ENCODE measurements around the gene OR52W1.
A peak's percentile ranks its signal among the peaks of the same experiment; 100 is the strongest.
"Not testable (repeated sequence)": the region's sequence is repeated elsewhere in the genome, so short reads cannot be mapped to it uniquely, and the experiment has no call there.

Gene OR52W1

DNA sequence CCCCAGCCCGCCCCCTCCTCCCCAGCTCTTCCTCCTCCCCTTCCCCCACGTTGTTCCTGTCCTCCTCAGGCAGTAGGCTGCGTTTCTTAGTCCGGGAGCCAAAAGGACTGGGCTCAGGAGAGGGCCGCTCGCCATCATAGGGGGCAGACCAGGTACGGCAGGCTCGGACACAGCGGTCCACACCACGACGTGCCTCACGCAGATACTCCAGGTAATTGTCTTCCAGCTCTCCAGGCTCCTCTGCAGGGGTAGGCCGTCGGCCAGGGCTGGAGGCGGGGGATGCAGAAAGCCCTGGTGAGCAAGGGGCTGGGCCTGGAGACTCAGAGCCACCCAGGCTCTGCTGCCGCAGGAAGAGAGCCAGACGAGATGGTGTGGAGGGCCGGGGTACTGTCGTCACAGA lies 18.7 kb downstream of the OR52W1 start:
- DNase-seq, result no peak

DNA sequence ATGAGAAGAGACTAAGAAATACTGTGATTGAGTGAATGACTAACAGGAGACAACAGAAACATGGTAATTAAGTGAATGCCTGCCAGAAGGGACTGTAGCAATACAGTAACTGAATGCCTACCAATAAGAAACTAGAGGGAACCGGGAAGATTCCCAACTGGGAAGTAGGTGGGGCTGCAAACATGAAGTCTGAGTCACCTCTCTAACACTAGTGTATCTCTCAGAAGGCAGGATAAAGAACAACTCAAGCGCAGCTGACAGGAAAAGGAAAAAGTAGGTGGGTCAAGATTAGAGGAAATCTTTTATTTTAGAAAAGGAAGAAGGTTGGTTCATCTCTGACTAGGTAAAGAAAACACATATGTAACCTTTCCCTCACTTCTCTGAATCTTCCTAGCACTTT lies 20.3 kb downstream of the OR52W1 start:
- DNase-seq, result no peak

- DNase-seq, result no peak
Measured at GRCh38 chr11:6223854-6224253, 24.8 kb downstream of the OR52W1 start.

- no peak for DNase-seq
Measured at GRCh38 chr11:6224421-6224820, 25.4 kb downstream of the OR52W1 start.

GRCh38 chr11:6225024-6225423 lies 26.0 kb downstream of the OR52W1 start:
- DNase-seq, result no peak

DNA sequence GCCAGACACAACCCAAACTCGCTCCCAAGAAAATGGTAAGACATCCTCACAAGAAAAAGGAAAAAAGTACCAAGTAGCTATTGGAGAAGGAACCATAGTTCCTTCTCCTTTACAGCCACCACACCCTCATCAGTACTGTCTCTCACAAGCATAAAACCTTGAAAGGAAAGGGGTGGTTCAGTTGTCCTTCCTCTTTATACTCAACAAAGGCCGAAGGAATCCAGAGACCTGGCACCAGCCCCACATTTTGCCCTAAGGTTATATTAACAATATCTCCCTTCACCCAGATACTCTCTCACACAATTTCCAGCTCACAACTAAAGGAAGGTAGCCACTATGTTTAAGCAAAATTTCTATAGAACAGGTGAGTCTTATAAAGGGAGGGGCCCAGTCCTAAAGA lies 26.9 kb downstream of the OR52W1 start:
- DNase-seq, result no peak

DNA sequence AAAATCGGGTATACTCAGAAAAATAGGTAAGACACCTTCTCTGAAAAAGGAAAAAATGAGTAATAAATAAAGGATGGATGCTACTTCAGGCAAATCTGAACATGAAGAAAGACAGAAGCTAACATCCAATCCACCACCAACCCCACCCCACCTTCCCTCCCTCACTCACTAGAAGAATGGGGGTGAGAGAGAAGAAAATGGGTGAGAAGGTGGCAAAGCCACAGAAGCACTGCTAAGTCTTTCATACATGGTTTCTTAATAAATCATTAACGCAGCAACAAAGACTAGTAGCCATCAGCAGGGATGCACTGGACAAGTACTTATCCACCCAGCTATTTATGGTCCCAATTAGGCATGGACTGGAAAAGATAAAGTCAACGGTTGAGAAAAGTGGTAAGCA lies 29.5 kb downstream of the OR52W1 start:
- DNase-seq, result no peak

GRCh38 chr11:6229911-6230310 lies 30.9 kb downstream of the OR52W1 start:
- no peak for DNase-seq

- DNase-seq, result no peak
Measured at GRCh38 chr11:6232899-6233298, 33.9 kb downstream of the OR52W1 start.

GRCh38 chr11:6233984-6234386 lies 35.0 kb downstream of the OR52W1 start:
- DNase-seq, result no peak

- DNase-seq, result peak; percentile 85 to 100 (median 98)
Measured at GRCh38 chr11:6234387-6235107, 35.5 kb downstream of the OR52W1 start, which contains the start of gene FHIP1B. TSS of gene FHIP1B (minus strand) at chr11:6234636. CDS start at chr11:6224516, 10,120 bp downstream.

DNA sequence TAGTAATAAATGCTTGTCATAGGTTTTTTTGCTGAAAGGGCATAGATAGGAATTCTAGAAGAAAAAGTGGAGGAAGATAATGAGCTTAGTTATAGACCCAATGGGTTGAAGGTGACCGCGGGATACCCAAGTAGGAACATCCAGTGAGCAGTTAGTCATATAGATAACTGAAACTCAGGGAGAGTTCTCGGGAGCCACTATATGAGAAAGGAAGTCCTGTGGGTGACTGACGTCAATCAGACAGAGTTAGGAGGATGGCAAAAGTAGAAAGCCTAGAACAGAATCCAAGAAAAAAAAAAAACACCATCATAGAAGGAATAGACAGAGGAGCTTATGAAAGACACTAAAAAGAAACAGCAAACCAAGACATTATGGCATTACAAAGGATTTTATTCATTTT lies 38.2 kb downstream of the OR52W1 start:
- no peak for DNase-seq

GRCh38 chr11:6237761-6238302 lies 38.8 kb downstream of the OR52W1 start:
- DNase-seq, result no peak

DNA sequence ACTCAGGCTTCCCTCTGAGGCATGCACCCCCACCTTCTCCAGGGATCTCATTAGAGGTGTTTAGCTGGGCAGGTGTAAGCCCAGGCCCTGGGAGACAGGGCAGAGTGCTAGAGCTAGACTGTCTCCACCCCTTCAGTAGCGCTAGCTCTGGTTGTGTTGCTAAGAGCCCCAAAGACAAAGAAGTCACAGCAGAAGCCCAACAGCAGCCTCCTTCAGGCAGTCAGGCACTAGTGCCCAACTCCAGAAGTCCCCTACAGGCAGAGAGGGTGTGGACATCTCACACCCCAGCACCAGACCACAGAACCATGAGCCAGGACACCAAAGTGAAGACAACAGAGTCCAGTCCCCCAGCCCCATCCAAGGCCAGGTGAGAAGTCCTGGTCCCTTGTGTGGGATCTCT lies 39.9 kb downstream of the OR52W1 start, which contains the start of gene CNGA4:
Gene CNGA4, plus strand, starts transcription at position 188 of the 400 bp plus-strand sequence. Its CDS starts 118 bp downstream, at position 306.
- no peak for DNase-seq

DNA sequence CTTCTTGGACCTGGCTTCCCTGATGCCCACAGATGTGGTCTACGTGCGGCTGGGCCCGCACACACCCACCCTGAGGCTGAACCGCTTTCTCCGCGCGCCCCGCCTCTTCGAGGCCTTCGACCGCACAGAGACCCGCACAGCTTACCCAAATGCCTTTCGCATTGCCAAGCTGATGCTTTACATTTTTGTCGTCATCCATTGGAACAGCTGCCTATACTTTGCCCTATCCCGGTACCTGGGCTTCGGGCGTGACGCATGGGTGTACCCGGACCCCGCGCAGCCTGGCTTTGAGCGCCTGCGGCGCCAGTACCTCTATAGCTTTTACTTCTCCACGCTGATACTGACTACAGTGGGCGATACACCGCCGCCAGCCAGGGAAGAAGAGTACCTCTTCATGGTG lies 41.1 kb downstream of the OR52W1 start:
- DNase-seq, result no peak

DNA sequence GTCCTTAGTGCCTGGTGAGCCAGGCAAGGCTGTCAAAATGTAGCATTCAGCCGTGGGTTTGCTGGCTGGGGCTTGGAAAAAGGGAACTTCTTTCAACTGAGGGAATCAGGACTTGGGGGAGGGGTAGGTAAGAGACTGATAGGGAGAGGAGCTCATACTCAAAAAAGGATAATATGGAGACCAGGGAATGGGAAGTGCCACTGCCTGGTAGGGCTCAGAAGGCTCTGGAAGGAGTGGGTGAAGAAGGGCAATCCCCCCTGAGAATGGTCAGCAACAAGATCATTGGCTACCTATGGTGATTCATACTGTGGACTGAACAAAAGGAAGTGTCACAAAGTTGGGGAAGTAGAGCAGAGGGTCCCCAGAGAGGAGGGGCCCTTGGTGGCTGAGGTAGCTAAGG lies 41.8 kb downstream of the OR52W1 start:
- DNase-seq, result no peak

DNA sequence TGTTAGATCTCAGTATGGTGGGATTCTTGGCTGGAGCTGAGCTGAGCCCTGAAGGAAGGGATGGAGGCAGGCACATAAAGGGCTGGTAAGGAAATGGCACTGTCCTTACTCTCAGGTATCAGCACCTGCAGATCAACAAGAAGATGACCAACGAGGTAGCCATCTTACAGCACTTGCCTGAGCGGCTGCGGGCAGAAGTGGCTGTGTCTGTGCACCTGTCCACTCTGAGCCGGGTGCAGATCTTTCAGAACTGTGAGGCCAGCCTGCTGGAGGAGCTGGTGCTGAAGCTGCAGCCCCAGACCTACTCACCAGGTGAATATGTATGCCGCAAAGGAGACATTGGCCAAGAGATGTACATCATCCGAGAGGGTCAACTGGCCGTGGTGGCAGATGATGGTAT lies 42.3 kb downstream of the OR52W1 start:
- no peak for DNase-seq

DNA sequence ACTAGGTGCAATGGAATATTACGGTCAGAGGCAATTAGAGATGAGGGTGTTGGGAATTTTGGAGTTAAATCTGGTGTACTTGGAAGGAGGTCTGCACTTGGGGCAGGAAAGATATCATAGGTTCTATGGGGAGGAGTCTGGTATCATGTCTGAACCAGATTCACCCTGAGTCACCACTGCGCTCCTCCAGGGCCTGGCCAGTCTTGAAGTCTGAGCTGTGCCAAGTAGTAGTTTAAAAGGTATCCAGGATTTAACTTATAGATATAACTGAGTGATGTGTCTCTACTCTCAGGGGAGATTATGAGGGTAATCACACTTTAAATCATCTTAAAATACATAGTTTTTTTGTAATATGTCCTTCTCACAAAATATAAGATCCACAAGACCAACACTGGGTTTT lies 46.5 kb downstream of the OR52W1 start:
- no peak for DNase-seq

DNA sequence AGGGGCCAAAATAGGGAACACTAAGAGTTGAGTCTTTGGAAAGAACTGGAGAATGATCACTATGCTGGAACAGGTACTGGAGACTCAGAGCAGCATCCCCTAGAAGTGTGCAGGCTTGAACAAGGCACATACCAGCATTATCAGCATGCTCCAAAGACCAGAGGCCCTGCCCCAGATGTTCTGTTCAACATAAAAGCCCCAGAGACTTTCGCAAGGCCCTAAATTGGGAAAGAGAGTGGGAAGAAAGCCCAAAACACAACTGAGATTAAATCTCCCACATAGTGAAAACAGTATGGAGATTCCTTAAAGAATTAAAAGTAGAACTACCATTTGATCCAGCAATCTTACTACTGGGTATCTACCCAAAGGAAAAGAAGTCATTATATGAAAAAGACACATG lies 49.2 kb downstream of the OR52W1 start:
- DNase-seq, result no peak

DNA sequence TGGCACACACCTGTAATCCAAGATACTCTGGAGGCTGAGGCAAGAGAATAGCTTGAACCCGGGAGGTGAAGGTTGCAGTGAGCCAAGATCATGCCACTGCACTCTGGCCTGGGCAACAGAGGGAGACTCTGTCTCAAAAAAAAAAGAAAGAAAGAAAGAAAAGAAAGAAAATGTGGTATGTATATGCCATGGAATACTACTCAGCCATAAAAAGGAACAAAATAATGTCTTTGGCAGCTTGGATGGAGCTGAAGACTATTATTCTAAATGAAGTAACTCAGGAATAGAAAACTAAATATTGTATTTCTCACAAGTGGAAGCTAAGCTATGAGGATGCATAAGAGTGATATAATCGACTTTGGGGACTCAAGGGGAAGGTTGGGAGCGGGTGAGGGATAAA lies 49.9 kb downstream of the OR52W1 start:
- DNase-seq, result not testable (repeated sequence)

Data from C1 segment of cervical spinal cord (tissue), 14 donors.